ENCODE results near the gene ZNF396.

Gene ZNF396

GRCh38 chr18:35376742-35377695, at the start of gene ZNF396:
ZNF396 (minus strand) TSS chr18:35377337; CDS start chr18:35374292, 3,045 bp downstream.
- DNase-seq (ENCODE audit: low read depth) = peak; percentile 30

DNA sequence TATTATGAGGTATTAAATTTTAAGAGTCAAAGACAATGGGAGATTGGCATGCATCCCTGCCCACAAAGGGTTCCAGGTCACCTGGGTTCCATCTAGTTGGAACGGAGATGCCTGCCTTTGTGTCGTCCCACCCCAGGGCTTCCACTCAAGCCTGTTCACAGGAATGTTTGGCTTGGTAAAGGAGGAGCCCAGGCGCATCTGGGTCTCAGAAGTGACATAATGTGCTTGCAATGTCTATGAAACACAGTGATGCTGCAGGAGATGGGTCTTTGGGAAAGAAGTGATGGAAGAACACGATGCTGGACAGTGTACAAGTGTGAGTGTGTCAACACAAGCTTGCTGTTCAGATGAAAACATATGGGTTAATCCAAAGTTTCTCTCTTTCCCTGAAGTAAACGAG, 49.6 kb upstream of the ZNF396 start:
- no peak for DNase-seq (ENCODE audit: low read depth)

- no peak for DNase-seq (ENCODE audit: low read depth)
Observed at GRCh38 chr18:35424356-35424755, 47.2 kb upstream of the ZNF396 start.

GRCh38 chr18:35422237-35422636, 45.1 kb upstream of the ZNF396 start:
- DNase-seq (ENCODE audit: low read depth) = no peak

DNA sequence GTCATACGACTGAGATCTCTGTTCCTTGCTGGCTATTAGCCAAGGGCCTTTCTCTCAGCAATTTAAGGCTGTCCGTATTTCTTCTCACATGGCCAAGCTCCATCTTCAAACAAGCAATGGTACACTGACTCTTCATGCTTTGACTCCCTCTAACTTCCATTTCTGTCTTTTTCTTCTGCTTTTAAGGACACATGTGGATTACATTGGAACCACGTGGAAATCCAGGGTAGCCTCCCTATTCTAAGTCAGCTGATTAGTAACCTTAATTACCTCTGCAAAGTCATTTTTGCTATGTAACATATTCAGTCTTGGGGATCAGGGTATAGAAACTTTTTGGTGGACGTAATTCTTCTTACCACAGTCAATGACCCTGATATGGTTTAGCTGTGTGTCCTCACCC, 41.5 kb upstream of the ZNF396 start:
- no peak for DNase-seq (ENCODE audit: low read depth)

DNA sequence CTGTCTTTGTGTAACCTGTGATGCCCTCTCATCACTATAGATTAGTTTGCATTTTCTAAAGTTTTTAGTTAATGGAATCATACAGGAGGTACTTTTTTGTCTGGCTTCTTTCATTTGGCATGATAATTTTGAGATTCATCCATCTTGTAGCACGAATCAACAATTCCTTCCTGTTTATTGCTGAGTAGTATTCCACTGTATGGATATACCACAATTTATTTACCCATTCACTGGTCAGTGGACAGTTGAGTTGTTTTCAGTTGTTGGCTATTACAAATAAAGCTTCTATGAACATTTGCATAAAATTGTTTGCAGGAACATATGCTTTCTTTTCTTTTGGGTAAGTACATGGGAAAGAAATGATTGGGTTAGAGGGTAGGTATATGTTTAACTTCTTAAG, 40.1 kb upstream of the ZNF396 start:
- DNase-seq (ENCODE audit: low read depth) = no peak

DNA sequence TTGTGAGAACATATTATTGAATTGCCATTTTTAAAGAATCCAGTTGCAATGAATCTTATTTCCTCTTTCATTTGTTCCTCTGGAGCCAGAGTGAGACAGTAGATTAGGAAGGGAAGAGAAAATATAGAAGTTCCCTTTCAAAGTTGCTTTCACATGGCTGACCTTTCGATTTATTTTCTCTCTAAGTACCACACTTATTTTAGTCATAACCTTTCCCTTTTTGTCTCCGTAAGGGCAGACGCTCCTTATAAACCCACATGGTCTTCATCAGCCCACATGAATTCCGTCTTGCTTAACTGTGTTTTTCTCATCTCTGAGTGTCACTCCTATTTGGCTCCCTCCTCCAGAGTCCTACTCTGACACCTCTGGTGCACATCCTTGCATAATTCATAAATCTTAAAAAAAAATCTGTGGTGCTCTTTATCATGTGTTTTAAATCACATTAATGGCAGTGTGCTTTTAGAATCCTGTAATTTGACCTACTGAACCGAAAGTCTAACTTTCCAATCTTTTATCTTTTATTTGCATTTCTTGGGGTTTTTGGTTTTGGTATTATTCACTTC, 38.5 kb upstream of the ZNF396 start:
- no peak for DNase-seq (ENCODE audit: low read depth)

DNA sequence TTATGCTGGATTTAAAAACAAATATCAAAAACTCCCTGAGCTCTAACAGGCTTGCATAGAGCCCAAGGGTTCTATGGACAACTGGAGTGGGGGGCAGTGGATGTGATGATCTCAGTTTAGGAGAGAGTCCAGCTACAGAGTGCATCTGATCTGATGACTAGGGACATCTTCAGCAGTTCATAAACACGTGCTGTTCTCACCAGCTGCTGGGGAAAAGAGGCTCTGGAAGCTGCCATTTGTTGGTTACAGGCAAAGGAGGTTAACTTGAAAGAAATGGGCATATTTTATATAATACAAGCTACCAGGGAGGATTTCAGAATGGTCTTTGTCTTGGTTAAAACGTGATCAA, 36.0 kb upstream of the ZNF396 start:
- no peak for DNase-seq (ENCODE audit: low read depth)

- DNase-seq (ENCODE audit: low read depth) = no peak
Observed at GRCh38 chr18:35411625-35412351, 34.7 kb upstream of the ZNF396 start.

DNA sequence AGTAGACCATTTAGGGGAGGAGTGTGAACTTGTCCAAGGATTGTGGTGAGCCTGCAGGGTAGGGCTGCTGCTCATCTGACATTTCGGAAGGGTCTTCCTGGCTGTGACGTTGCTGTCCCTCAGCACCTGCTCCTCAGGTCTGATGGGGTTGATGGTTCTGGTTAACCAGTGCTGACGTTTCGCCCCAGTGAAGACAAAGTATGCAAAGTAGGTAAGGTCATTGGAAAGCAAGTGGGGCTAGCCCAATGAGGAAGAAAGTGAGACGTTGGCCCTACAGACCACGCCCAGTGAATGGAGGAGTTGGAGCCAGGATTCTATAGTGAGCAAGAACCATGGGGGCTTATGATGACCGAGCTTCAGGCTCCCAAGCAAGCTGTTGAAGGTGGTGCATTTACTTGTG, 33.4 kb upstream of the ZNF396 start:
- no peak for DNase-seq (ENCODE audit: low read depth)

DNA sequence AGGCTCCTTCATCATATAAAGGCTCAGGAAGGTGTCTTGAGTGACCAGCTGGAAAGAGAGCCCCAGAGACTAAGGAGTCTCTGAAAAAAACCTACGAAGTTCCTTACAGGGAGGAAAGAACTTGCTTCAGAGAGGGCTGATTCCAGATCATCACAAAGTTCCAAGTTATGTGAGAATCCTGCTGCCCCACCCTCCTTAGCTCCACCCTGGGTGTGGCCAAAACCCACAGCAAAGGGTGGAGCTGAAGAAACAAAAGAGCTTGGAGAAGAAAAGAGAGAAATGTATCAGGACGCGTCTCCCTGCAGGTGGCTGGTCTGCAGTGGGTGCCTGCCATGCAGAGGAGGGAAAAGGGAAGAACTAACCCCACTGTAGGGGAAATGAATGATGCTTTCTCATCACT, 32.8 kb upstream of the ZNF396 start:
- DNase-seq (ENCODE audit: low read depth) = no peak

DNA sequence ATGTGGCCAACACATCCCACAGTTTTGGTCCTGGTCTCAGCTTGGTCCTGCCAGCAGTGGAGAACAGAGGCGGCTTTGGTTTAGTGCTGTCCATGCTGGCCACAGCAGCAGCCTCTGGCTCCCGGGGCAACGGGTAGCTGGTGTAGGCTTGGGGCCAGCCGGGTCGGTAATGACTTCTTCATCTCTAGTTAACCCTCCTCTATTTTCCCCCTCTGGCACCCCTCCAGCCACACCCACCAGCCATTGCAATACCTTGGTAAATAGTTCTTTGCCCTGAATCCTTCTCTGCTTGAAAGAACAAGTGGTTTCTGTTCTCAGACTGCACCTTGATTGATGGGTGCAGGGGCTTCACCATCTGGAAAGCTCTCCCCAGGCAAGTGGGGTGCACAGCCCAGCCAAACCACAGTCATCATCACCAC, 31.7 kb upstream of the ZNF396 start:
- DNase-seq (ENCODE audit: low read depth) = no peak

DNA sequence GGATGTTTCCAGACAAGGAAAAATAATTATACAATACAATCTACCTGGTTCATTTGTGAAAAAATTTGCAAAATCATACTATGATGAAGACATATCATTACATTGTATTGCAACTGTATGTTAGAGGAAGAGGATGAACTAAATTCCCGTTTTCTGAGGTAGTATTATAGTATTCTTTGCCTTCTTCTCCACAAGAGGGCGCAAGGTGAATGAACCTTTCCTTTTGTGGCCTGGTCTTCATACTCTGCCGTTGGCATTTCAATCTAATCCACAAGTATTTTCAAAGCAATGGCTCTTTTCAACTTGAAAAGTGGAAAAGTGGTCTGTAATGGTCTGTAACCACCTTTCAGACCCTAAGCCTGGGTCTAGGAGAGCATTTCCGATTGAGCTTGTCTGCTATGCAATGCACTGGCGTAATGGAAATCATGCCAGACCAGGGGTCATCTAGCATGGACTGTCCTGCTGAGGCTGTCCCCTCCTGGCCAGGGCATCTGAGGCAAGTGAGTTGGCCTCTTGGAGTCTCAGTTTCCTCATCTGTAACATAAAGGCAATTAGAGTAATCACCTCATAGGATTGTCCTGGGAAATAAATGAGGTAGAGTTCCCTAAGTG, 30.8 kb upstream of the ZNF396 start:
- peak; percentile 31 for DNase-seq (ENCODE audit: low read depth)

GRCh38 chr18:35406666-35407065, 29.5 kb upstream of the ZNF396 start:
- DNase-seq (ENCODE audit: low read depth) = no peak

DNA sequence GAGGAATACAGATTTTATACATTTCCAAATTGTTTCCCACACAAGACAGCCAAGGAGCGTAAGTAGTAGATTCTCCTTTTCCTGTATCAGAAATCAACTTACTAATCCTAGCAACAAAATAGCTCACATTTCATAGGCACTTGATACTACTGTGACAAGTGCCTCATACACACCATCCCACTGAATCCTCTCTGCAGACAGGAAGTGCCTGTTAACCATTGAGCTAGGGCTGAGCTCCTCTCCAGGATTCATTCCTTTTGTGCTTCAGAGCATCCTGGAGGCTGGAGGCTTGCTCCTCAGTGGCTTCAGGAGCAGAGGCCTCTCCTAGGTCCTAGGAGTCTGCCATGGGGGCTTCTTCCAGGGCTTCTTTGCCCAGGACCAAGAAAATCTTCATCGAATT, 20.8 kb upstream of the ZNF396 start:
- DNase-seq (ENCODE audit: low read depth) = no peak

- no peak for DNase-seq (ENCODE audit: low read depth)
Observed at GRCh38 chr18:35393716-35394115, 16.6 kb upstream of the ZNF396 start.

- no peak for DNase-seq (ENCODE audit: low read depth)
Observed at GRCh38 chr18:35392375-35392774, 15.2 kb upstream of the ZNF396 start.

DNA sequence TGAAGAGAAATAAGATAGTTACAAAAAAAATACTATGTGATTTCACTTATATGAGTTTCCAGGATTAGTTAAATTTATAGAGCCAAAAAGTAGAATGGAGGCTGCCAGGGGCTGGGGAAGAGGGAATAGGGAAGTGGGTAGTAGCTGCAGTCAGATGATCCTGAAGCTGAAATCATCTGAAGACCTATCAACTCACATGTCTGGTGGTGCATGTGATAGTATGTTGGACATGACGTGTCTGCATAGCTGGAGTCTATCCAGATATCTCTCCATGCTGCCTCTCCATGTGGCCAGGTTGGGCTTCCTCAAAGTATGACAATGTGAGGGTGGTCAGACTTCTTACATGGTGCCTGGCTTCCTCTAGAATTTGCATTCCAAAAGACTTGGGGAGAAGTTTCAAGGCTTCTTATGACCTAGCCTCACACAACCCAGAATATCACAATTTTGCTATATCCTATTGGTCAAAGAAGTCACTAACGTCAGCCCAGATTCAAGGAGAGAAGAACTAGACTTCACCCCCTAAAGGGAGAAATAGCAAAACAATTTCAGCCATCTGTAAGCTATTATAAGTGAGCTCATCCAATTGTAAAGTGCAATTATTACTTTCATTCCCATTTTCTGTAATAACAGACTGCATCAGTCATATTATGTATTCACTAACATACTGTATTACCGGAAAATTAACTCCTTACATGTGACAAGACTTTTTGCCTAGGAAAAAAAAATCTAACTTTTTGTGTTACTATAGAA, 14.0 kb upstream of the ZNF396 start:
- DNase-seq (ENCODE audit: low read depth) = no peak

DNA sequence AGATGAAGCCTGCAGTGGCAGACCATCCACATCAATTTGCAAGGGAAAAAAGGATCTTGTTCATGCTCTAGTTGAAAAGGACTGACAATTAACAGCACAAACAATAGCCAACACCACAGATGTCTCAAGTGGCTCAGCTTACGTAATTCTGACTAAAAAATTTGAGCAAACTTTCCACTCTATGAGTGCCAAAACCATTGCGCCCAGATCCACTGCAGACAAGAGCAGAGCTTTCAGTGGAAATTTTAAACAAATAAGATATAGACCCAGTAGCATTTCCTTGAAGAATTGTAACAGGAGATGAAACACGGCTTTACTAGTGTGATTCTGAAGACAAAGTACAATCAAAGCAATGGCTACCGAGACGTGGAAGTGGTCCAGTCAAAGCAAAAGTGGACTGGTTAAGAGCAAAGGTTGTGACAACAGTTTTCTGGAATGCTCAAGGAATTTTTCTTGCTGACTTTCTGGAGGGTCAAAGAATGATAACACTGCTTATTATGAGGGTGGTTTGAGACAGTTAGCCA, 12.0 kb upstream of the ZNF396 start:
- no peak for DNase-seq (ENCODE audit: low read depth)

- DNase-seq (ENCODE audit: low read depth) = no peak
Observed at GRCh38 chr18:35387152-35387571, 10.0 kb upstream of the ZNF396 start.

DNA sequence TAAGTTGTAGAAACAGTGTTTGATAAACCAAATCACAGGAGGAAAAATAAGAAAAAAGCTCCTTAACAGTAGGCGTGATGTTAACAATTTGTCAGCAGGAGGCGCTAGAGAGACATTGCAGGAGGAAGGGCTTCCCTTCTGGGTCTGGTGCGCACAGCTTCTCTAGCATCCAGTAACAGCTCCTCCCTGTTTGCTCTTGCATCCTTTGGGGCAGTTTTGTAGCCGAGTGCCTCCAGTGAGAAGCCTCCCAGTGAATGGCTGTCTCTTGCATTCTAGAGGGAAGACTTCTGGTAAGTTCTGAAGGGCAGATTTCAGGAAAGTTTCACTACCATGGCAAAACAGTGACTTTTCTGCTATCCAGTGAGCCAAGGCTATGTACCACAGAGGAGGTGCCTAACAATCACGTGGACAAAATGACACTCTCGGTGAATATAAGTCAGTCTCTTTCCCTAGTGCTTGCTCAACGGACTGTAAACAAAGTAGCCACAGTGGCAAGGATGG, 9.5 kb upstream of the ZNF396 start:
- peak; percentile 52 for DNase-seq (ENCODE audit: low read depth)
